ENCODE results near the gene C1GALT1.

- no peak for TF ChIP-seq CTCF (IDR thresholded peaks at IDR 0.05; ENCODE audit: insufficient read depth, low read length)
- no peak for TF ChIP-seq REST (IDR thresholded peaks at IDR 0.05; ENCODE audit: insufficient replicate concordance, low read depth)
- no peak for TF ChIP-seq GABPA (IDR thresholded peaks at IDR 0.05; ENCODE audit: low read depth)
- no peak for TF ChIP-seq SPI1 (IDR thresholded peaks at IDR 0.05; ENCODE audit: borderline replicate concordance, low read depth)
- no peak for TF ChIP-seq POLR2AphosphoS5 (IDR thresholded peaks at IDR 0.05; ENCODE audit: low read depth)
Measured at GRCh38 chr7:7214398-7215347, 32.3 kb downstream of the C1GALT1 start.
